ENCODE data around the gene MYOZ3. TPM values are rescaled to one million over a fixed set of nuclear protein-coding genes. Genes with fewer than 3 reads are reported as not detected.

MYOZ3 gene
- total and polyA plus RNA-seq, 10 of the 15 experiments (the other 5 are each of a cell fraction or from before 2014, with no cell fraction given), result 0.04 to 1.1 (median 0.10) TPM; not detected in 4

DNA sequence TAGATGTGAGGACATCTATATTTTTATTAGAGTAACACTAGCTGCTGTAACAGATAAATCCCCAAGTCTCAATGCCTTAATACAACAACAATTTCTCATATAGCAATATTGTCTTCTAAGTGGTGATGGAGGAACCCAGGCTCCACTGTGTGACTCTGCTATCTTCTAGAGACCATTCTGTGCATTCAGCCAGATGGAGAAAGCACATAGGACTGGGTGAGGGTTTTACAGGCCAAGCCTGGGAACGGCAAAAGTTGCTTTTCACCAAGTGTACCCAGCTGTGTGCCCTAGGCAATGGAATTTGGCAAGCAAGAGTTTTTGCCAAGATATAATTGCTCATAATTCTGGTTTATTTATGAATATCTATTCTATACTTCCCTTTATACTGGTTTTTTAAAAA, 28.1 kb downstream of the MYOZ3 start (continued):
- TF ChIP-seq, protein P1, sequence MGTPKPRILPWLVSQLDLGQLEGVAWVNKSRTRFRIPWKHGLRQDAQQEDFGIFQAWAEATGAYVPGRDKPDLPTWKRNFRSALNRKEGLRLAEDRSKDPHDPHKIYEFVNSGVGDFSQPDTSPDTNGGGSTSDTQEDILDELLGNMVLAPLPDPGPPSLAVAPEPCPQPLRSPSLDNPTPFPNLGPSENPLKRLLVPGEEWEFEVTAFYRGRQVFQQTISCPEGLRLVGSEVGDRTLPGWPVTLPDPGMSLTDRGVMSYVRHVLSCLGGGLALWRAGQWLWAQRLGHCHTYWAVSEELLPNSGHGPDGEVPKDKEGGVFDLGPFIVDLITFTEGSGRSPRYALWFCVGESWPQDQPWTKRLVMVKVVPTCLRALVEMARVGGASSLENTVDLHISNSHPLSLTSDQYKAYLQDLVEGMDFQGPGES (IDR thresholded peaks at IDR 0.05), result no peak
- TF ChIP-seq TARDBP (IDR thresholded peaks at IDR 0.05; ENCODE audit: borderline replicate concordance), result no peak
- no peak for TF ChIP-seq SMC3 (IDR thresholded peaks at IDR 0.05; ENCODE audit: borderline replicate concordance, low read length)

DNA sequence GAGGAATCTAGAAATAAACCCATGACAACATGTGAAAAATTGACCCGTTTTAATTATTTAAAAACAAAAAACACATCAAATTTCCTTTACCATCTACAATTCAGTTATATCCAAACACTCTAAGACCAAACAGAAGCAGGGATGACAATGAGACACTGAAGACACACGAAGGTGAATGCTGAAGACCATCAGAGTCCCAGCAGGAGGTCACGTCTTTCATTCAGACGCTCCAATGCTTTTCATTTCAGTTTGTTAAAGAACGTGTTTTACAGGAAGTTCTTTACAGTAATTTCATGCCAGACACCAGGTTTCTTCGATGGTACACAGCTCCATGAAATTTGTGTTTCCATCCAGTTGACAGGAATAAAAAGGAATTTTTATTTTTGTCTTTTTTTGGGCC, 29.7 kb downstream of the MYOZ3 start:
- no peak overlapping the region for H3K4me3 ChIP-seq
- H3K4me1 ChIP-seq (ENCODE audit: control insufficient read depth, insufficient read depth, low read length), result no peaks in the 10 kb centered on the region
- BruUV-seq (replicated peaks), result TSS peak; percentile 3
- RAD21 ChIA-PET (ENCODE audit: unreplicated experiment), result interaction anchor here (0.7 kb wide), 1 partner anchor 582 kb away, joined by 3 read pairs; no protein-coding TSS in a partner anchor
- ATAC-seq, result no peak
- CTCF ChIA-PET, result interaction anchor here (0.9 to 1.6 kb wide), 2 partner anchors 10 to 44 kb away, joined by 3 to 5 read pairs; partner anchors contain the start of gene RBM22
- FAIRE-seq, result no peak
- no peak for DNase-seq (ENCODE audit: low read depth, low spot score)
- no peak overlapping the region for H3K27ac ChIP-seq (ENCODE audit: control insufficient read depth, insufficient read depth)
- H3K36me3 ChIP-seq (ENCODE audit: control insufficient read depth in 2 of 2, insufficient read depth in 2 of 2, low read length in 1 of 2), result peaks cover 8 to 41% of the 10 kb centered on the region in 2 experiments
- no peak overlapping the region for H3K4me2 ChIP-seq (ENCODE audit: control insufficient read depth, insufficient read depth)
- 68% methylated on average over 6 of the region's 6 CpGs for WGBS (ENCODE audit: insufficient coverage, insufficient replicate concordance, low lambda C conversion rate, missing lambda C conversion rate)
- no peaks in the 10 kb centered on the region for H3K79me2 ChIP-seq (ENCODE audit: control insufficient read depth, insufficient read depth, low read length)
- H4K20me1 ChIP-seq (ENCODE audit: control insufficient read depth, insufficient read depth), result no peaks in the 10 kb centered on the region
- no peak overlapping the region for H3K9ac ChIP-seq (ENCODE audit: control insufficient read depth, insufficient read depth, low read length)
- no peak overlapping the region for H2AFZ ChIP-seq (ENCODE audit: control insufficient read depth, low read depth, low read length)
- POLR2A ChIA-PET, result interaction anchor here (1.4 kb wide), 1 partner anchor 10 kb away, joined by 4 read pairs; the partner anchor contains the start of gene RBM22
- H3K27me3 ChIP-seq (replicated peaks in 1 of 2; ENCODE audit: control insufficient read depth in 2 of 2, insufficient read depth in 2 of 2, low read length in 1 of 2), result no peaks in the 10 kb centered on the region
- SMC1A ChIA-PET (ENCODE audit: uncharacterized antibody, unreplicated experiment), result interaction anchor here (0.6 kb wide), 1 partner anchor 161 kb away, joined by 3 read pairs; no protein-coding TSS in a partner anchor
- in situ Hi-C loops (cut with MboI), result no loop called here
- TF ChIP-seq ZZZ3 (IDR thresholded peaks at IDR 0.05; ENCODE audit: control insufficient read depth, insufficient read length, low read depth) (no peak), NRF1 (conservative IDR thresholded peaks at IDR 0.05; ENCODE audit: low read depth, low read length) (no peak)
- intact Hi-C loops (cut with micrococcal nuclease; ENCODE audit: unreplicated experiment), result no loop called here
- no peaks in the 10 kb centered on the region for H3K9me3 ChIP-seq (replicated peaks; ENCODE audit: control insufficient read depth, insufficient read depth, low read length)
